ENCODE data around the gene DNAJB8. TPM values are rescaled to one million over a fixed set of nuclear protein-coding genes. Genes with fewer than 3 reads are reported as not detected.

Gene DNAJB8
- total and polyA plus RNA-seq, 9 of the 15 experiments (the other 6 are each of a cell fraction or from before 2014, with no cell fraction given): not detected

DNA sequence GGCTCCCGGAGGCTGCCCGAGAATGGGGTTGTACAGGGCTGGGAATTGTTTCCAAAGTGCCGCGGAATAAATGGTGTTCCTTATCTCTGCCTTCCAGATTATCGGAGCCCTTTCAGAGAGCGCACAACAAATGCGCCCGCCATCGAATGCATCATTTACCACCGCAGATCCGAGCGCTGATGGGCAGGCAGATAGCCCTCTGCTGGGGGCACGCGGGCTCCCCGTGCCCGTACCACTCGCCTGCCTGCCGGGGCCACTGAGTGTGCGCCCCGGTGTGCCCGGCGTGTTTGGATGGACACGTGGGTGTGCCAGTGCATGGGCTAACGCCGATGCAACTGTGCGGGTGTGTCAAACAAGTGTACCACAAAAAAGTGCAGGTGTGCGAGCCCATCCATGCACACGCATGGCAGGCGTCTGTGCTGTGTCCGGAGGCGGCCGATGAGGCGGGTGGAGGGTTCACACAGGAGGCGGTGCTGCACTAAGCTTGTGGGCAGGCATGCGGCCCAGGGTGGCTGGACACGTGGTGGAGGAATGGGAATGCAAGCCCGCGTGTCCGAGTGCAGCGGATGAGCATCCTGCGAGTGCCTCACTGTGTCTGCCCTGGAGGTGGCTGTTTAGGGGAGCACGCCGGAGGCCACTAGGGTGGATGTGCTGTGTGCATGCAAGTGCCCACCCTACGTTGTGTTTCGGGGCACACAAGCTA, 30.1 kb upstream of the DNAJB8 start (continued):
- TF ChIP-seq, protein P1, sequence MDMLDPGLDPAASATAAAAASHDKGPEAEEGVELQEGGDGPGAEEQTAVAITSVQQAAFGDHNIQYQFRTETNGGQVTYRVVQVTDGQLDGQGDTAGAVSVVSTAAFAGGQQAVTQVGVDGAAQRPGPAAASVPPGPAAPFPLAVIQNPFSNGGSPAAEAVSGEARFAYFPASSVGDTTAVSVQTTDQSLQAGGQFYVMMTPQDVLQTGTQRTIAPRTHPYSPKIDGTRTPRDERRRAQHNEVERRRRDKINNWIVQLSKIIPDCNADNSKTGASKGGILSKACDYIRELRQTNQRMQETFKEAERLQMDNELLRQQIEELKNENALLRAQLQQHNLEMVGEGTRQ (CRISPR knock-in tag; IDR thresholded peaks at IDR 0.05): peak; percentile 35; the same call in 1 of the 2 replicates
- no peak for TF ChIP-seq RNF2 (IDR thresholded peaks at IDR 0.05)
- no peak for TF ChIP-seq PRPF4 (IDR thresholded peaks at IDR 0.05; ENCODE audit: insufficient read depth, low read depth, low read length, poor library complexity, severe bottlenecking)
- TF ChIP-seq BMI1 (IDR thresholded peaks at IDR 0.05; ENCODE audit: low read length): no peak
- TF ChIP-seq RFX1 (IDR thresholded peaks at IDR 0.05): no peak
- no peak for TF ChIP-seq CREBBP (IDR thresholded peaks at IDR 0.05; ENCODE audit: low read depth, low read length)
- TF ChIP-seq SOX6 (IDR thresholded peaks at IDR 0.05): peak; percentile 86
- TF ChIP-seq, protein P2, sequence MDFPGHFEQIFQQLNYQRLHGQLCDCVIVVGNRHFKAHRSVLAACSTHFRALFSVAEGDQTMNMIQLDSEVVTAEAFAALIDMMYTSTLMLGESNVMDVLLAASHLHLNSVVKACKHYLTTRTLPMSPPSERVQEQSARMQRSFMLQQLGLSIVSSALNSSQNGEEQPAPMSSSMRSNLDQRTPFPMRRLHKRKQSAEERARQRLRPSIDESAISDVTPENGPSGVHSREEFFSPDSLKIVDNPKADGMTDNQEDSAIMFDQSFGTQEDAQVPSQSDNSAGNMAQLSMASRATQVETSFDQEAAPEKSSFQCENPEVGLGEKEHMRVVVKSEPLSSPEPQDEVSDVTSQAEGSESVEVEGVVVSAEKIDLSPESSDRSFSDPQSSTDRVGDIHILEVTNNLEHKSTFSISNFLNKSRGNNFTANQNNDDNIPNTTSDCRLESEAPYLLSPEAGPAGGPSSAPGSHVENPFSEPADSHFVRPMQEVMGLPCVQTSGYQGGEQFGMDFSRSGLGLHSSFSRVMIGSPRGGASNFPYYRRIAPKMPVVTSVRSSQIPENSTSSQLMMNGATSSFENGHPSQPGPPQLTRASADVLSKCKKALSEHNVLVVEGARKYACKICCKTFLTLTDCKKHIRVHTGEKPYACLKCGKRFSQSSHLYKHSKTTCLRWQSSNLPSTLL (IDR thresholded peaks at IDR 0.05): no peak
- TF ChIP-seq TCF7 (IDR thresholded peaks at IDR 0.05; ENCODE audit: borderline replicate concordance): no peak
- TF ChIP-seq ZNF436 (CRISPR knock-in tag; IDR thresholded peaks at IDR 0.05): no peak
- TF ChIP-seq PHTF2 (CRISPR knock-in tag; IDR thresholded peaks at IDR 0.05): no peak
- no peak for TF ChIP-seq ARNT (IDR thresholded peaks at IDR 0.05)
- 0 out of 2 replicates have a peak, but pooled peaks have one; percentile 27 for TF ChIP-seq MTA3 (IDR thresholded peaks at IDR 0.05; ENCODE audit: borderline replicate concordance)
- TF ChIP-seq, protein P3, sequence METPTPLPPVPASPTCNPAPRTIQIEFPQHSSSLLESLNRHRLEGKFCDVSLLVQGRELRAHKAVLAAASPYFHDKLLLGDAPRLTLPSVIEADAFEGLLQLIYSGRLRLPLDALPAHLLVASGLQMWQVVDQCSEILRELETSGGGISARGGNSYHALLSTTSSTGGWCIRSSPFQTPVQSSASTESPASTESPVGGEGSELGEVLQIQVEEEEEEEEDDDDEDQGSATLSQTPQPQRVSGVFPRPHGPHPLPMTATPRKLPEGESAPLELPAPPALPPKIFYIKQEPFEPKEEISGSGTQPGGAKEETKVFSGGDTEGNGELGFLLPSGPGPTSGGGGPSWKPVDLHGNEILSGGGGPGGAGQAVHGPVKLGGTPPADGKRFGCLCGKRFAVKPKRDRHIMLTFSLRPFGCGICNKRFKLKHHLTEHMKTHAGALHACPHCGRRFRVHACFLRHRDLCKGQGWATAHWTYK (CRISPR knock-in tag; IDR thresholded peaks at IDR 0.05): no peak
- no peak for TF ChIP-seq NELFE (IDR thresholded peaks at IDR 0.05; ENCODE audit: insufficient read depth, insufficient read length)
- TF ChIP-seq ZNF431 (CRISPR knock-in tag; IDR thresholded peaks at IDR 0.05): peak; percentile 76; the same call in 1 of the 2 replicates
- TF ChIP-seq CCAR2 (IDR thresholded peaks at IDR 0.05; ENCODE audit: low read depth, low read length): no peak
- no peak for TF ChIP-seq SMARCC2 (IDR thresholded peaks at IDR 0.05; ENCODE audit: low read depth)
- TF ChIP-seq, protein P4, sequence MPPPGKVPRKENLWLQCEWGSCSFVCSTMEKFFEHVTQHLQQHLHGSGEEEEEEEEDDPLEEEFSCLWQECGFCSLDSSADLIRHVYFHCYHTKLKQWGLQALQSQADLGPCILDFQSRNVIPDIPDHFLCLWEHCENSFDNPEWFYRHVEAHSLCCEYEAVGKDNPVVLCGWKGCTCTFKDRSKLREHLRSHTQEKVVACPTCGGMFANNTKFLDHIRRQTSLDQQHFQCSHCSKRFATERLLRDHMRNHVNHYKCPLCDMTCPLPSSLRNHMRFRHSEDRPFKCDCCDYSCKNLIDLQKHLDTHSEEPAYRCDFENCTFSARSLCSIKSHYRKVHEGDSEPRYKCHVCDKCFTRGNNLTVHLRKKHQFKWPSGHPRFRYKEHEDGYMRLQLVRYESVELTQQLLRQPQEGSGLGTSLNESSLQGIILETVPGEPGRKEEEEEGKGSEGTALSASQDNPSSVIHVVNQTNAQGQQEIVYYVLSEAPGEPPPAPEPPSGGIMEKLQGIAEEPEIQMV (tag; conservative IDR thresholded peaks at IDR 0.05; ENCODE audit: low read depth): no peak

Measured in K562 (cell line).